NCI-H2029 treated with DMSO at 0.1 percent for 48 hours (cell line): ENCODE measurements around the gene RXYLT1.
"Not testable (repeated sequence)": the region's sequence is repeated elsewhere in the genome, so short reads cannot be mapped to it uniquely, and the experiment has no call there.

Experiments
- DNase-seq: peaks from one replicate; lab custom pipeline; 2025; lab: John Stamatoyannopoulos, UW

Gene RXYLT1

GRCh38 chr12:63804746-63805145, 25.0 kb downstream of the RXYLT1 start:
- no peak for DNase-seq

GRCh38 chr12:63805704-63806672, 26.3 kb downstream of the RXYLT1 start:
- DNase-seq, result peak; percentile 98

- no peak for DNase-seq
These were observed 28.9 kb downstream of the RXYLT1 start for GRCh38 chr12:63808631-63809030.

- no peak for DNase-seq
These were observed 29.9 kb downstream of the RXYLT1 start for GRCh38 chr12:63809566-63809965.

- DNase-seq, result no peak
These were observed 31.6 kb downstream of the RXYLT1 start for GRCh38 chr12:63811334-63811733.

- no peak for DNase-seq
These were observed 32.0 kb downstream of the RXYLT1 start for GRCh38 chr12:63811755-63812154.

- DNase-seq, result peak; percentile 51
These were observed 34.5 kb downstream of the RXYLT1 start for GRCh38 chr12:63814146-63814772.

- no peak for DNase-seq
These were observed 35.8 kb downstream of the RXYLT1 start for GRCh38 chr12:63815482-63815852.

- no peak for DNase-seq
These were observed 36.3 kb downstream of the RXYLT1 start for GRCh38 chr12:63816031-63816430.

- DNase-seq, result no peak
These were observed 40.7 kb downstream of the RXYLT1 start for GRCh38 chr12:63820427-63820826.

GRCh38 chr12:63821781-63822251, 42.1 kb downstream of the RXYLT1 start:
- no peak for DNase-seq

- DNase-seq, result no peak
These were observed 42.6 kb downstream of the RXYLT1 start for GRCh38 chr12:63822352-63822751.

GRCh38 chr12:63823040-63823439, 43.3 kb downstream of the RXYLT1 start:
- no peak for DNase-seq

- DNase-seq, result no peak
These were observed 46.4 kb downstream of the RXYLT1 start for GRCh38 chr12:63826006-63826585.

GRCh38 chr12:63828867-63829266, 49.2 kb downstream of the RXYLT1 start:
- no peak for DNase-seq

GRCh38 chr12:63836046-63836445, 56.3 kb downstream of the RXYLT1 start:
- DNase-seq, result no peak

- DNase-seq, result no peak
These were observed 57.2 kb downstream of the RXYLT1 start for GRCh38 chr12:63836936-63837335.

GRCh38 chr12:63838411-63838810, 58.7 kb downstream of the RXYLT1 start:
- DNase-seq, result no peak

- no peak for DNase-seq
These were observed 61.3 kb downstream of the RXYLT1 start for GRCh38 chr12:63841011-63841410.

GRCh38 chr12:63841571-63841970, 61.9 kb downstream of the RXYLT1 start:
- DNase-seq, result no peak

- DNase-seq, result not testable (repeated sequence)
These were observed 63.0 kb downstream of the RXYLT1 start for GRCh38 chr12:63842750-63843149.

- no peak for DNase-seq
These were observed 63.6 kb downstream of the RXYLT1 start for GRCh38 chr12:63843254-63843720.
